ENCODE results near the gene LHX1.

The LHX1 gene

DNA sequence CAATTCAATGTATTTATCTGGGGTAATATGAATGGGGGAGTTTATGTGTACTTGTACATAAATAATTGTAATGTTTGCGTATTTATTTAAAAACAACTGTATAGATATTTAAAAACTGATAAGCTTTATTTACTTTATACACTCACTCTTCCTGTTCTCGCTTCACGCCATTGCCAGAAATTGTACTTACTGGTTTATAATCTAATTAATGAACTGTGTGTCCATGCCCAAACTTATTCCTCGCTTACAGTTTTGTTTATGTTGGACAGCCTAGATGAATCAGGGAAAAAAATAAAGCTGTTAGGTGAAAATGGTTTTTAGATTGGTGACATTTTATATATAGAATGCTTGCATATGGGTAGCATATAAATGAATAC lies 42.3 kb downstream of the LHX1 start:
- no peak for DNase-seq (ENCODE audit: extremely low read depth, low read depth)

DNA sequence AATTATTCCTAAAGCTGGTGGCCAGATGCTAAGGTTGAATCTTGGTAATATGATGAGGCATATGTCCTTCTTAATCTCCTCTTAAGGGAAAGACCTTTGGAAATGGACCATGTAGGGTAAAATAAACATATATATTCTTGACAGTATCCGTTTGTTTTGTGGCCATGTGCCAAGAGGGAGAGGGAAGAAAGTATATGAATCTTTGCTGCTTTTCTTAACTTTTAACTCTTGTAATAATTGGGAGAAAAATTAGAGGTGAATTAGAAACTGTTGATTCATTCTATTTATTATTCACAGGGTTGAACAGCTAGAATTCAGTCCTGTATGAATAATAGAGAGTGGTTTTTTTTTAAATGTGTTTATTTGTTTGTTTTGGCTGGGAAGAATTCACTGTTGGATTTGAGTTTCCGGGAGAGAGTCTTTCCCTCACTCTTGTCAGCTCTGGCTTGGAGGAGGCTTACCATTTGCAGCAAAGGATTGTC lies 43.0 kb downstream of the LHX1 start:
- peak; percentile 66 for DNase-seq (ENCODE audit: extremely low read depth, low read depth)
- TF ChIP-seq, protein P1, sequence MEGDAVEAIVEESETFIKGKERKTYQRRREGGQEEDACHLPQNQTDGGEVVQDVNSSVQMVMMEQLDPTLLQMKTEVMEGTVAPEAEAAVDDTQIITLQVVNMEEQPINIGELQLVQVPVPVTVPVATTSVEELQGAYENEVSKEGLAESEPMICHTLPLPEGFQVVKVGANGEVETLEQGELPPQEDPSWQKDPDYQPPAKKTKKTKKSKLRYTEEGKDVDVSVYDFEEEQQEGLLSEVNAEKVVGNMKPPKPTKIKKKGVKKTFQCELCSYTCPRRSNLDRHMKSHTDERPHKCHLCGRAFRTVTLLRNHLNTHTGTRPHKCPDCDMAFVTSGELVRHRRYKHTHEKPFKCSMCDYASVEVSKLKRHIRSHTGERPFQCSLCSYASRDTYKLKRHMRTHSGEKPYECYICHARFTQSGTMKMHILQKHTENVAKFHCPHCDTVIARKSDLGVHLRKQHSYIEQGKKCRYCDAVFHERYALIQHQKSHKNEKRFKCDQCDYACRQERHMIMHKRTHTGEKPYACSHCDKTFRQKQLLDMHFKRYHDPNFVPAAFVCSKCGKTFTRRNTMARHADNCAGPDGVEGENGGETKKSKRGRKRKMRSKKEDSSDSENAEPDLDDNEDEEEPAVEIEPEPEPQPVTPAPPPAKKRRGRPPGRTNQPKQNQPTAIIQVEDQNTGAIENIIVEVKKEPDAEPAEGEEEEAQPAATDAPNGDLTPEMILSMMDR (IDR thresholded peaks at IDR 0.05; ENCODE audit: low read depth, low read length, missing control alignments), result no peak
- no peak overlapping the region for H3K4me3 ChIP-seq (replicated peaks; ENCODE audit: low read depth, low read length)

More for the DNA sequence above, 42.3 kb downstream of the LHX1 start:
- H3K4me3 ChIP-seq (replicated peaks; ENCODE audit: low read depth, low read length), result no peak overlapping the region
- TF ChIP-seq, protein P1 (IDR thresholded peaks at IDR 0.05; ENCODE audit: low read depth, low read length, missing control alignments), result no peak

DNA sequence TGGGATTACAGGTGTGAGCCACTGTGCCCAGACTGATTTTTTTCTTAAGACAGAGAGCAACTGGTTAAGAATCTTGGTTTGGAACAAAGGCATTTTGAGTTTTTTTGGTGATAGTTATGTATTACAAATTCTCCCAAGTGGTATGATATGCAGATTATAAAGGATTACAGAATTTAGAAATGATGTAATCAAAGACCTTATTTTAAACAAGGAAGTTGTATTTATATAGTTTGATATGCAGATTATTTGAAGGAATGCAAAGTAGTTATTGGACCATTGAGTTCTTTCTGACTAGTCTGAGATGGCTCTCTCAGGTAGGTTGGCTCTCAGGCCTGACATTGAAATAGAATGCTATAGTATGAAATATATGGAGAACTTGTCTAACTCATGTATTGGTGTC lies 46.3 kb downstream of the LHX1 start:
- TF ChIP-seq, protein P1 (IDR thresholded peaks at IDR 0.05; ENCODE audit: low read depth, low read length, missing control alignments), result no peak
- no peak for DNase-seq (ENCODE audit: extremely low read depth, low read depth)

DNA sequence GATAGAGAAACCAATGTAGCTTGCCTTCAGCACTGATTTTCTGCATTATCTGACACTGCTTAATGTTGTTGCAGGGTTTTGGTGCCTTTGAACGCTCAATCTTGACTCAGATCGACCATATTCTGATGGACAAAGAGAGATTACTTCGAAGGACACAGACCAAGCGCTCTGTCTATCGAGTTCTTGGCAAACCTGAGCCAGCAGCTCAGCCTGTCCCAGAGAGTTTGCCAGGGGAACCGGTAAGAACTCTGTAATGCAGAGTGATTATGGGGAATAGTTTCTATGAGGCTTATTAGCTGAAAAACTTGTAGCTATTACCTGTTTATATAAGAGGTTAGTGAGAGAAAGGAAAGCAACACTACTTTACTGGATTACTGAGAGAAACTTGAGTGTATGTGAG lies 51.9 kb downstream of the LHX1 start:
- no peak for DNase-seq (ENCODE audit: extremely low read depth, low read depth)
- H3K4me3 ChIP-seq (replicated peaks; ENCODE audit: low read depth, low read length), result no peak overlapping the region
- TF ChIP-seq, protein P1 (IDR thresholded peaks at IDR 0.05; ENCODE audit: low read depth, low read length, missing control alignments), result no peak

More for the DNA sequence above, 46.3 kb downstream of the LHX1 start:
- H3K4me3 ChIP-seq (replicated peaks; ENCODE audit: low read depth, low read length), result no peak overlapping the region

DNA sequence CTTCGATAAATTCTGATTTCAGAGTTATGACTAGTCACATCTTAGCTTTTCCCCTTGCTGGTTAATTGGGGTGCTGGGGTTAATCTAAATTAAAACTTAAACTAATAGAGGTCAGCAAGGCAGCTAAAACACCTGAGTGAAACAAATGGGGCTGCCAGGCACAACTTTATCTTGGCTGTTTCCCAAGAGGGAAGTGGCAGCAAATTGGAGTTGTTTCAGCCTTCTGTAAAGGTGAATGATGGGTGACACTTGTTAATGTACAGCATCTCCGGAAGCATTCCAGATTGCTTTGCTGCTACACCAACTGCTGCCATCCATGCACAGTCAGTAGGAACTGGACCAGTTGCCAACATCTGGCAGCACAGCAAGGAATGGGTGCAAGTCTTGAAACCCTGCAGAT lies 55.4 kb downstream of the LHX1 start:
- TF ChIP-seq, protein P1 (IDR thresholded peaks at IDR 0.05; ENCODE audit: low read depth, low read length, missing control alignments), result no peak
- no peak for DNase-seq (ENCODE audit: extremely low read depth, low read depth)
- no peak overlapping the region for H3K4me3 ChIP-seq (replicated peaks; ENCODE audit: low read depth, low read length)

DNA sequence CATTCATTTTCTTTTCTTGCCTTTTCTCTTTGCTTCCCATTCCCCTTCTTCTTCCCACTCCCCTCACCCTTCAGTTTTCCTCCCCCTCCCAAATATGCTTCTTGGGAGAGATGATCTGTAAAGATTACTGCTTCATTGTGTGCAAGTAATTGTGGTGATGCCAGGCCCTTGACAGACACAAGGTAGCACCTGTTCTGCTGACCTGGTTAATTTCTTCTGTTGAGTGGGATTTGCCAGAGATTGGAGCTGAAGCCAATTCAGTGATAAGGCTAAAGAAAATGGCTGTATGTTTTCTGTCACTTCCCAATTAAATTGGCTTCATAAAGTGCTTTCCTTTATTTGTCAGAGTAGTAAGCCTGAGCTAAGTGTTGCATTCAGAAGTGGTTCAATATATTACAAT lies 56.0 kb downstream of the LHX1 start:
- TF ChIP-seq, protein P1 (IDR thresholded peaks at IDR 0.05; ENCODE audit: low read depth, low read length, missing control alignments), result no peak
- DNase-seq (ENCODE audit: extremely low read depth, low read depth), result no peak
- H3K4me3 ChIP-seq (replicated peaks; ENCODE audit: low read depth, low read length), result no peak overlapping the region

All from HFF-Myc (cell line).